ENCODE data around the gene HPD. TPM values are rescaled to one million over a fixed set of nuclear protein-coding genes. Genes with fewer than 3 reads are reported as not detected.
"Not testable (repeated sequence)": the region's sequence is repeated elsewhere in the genome, so short reads cannot be mapped to it uniquely, and the experiment has no call there.

The HPD gene
- total RNA-seq, 3 donors from 2014 or later: 0.63 to 1.0 TPM; not detected in 1

DNA sequence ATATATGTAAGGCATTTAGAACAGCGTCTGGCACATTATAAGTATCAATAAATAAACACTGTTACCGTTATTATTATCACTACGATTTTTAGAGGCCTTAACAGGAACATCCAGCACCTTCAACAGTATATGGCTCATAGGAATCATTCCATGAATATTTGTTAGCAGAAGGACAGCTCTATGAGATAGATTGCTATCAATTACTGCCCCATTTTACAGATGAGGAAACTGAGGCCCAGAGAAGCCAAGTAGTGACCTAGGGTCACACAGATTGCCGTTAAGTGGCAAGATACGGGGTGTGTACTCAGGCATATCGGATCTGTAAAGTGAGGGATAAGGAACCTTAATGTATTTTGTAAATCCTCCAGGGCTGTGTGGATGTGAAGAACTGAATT is 29.4 kb upstream of the HPD start:
- no peak for DNase-seq
- Histone ChIP-seq H3K4me3 (peak overlapping the region; percentile 79), H3K9me3 (no peaks in the 10 kb centered on the region), H3K36me3 (ENCODE audit: low read depth) (no peaks in the 10 kb centered on the region), H3K4me1 (ENCODE audit: low read depth) (peaks cover 25% of the 10 kb centered on the region)
- intact Hi-C loops (cut with DNase I, micrococcal nuclease): no loop called here
- no peak for TF ChIP-seq CTCF (IDR thresholded peaks at IDR 0.05)
- ATAC-seq: no peak

DNA sequence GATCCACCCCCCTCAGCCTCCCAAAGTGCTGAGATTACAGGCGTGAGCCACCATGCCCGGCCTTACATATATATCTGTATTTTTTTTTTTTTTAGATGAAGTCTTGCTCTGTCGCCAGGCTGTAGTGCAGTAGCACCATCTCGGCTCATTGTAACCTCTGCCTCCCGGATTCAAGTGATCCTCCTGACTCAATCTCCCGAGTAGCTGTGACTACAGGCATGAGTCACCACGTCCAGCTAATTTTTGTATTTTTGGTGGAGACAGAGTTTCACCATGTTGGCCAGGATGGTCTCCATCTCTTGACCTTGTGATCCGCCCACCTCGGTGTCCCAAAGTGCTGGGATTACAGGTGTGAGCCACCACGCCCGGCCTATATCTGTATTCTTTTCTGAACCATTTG is 26.5 kb upstream of the HPD start:
- ATAC-seq; DNase-seq; intact Hi-C loops (cut with DNase I, micrococcal nuclease); H3K4me3 ChIP-seq; H3K36me3 ChIP-seq (ENCODE audit: low read depth); H3K4me1 ChIP-seq (ENCODE audit: low read depth); H3K9me3 ChIP-seq: not testable (repeated sequence)

- Histone ChIP-seq H3K9me3 (no peaks in the 10 kb centered on the region), H3K4me3 (no peak overlapping the region), H3K4me1 (ENCODE audit: low read depth) (no peaks in the 10 kb centered on the region), H3K36me3 (ENCODE audit: low read depth) (no peaks in the 10 kb centered on the region)
- no peak for TF ChIP-seq CTCF (IDR thresholded peaks at IDR 0.05)
- DNase-seq: no peak
- ATAC-seq: peak; percentile 20
- intact Hi-C loops (cut with DNase I, micrococcal nuclease): no loop called here
Measured at GRCh38 chr12:121883315-121883660, 24.6 kb upstream of the HPD start.

DNA sequence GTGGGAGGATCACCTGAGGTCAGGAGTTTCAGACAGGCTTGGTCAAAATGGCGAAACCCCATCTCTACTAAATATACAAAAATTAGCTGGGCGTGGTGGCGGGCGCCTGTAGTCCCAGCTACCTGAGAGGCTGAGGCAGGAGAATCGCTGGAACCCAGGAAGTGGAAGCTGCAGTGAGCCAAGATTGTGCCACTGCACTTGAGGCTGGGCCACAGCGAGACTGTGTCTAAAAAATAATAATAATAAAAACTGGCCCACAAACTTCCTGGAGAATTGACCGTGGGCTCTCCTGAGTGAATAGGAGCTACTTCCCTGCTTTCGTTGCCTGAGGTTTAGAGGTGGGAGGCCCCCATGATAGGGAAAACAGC is 17.4 kb upstream of the HPD start:
- DNase-seq; H3K36me3 ChIP-seq (ENCODE audit: low read depth); H3K4me1 ChIP-seq (ENCODE audit: low read depth); ATAC-seq; H3K4me3 ChIP-seq; H3K9me3 ChIP-seq; intact Hi-C loops (cut with DNase I, micrococcal nuclease): not testable (repeated sequence)

GRCh38 chr12:121875582-121875981 is 16.9 kb upstream of the HPD start:
- intact Hi-C loops (cut with DNase I, micrococcal nuclease): no loop called here
- Histone ChIP-seq H3K4me1 (ENCODE audit: low read depth) (peaks cover 2% of the 10 kb centered on the region), H3K9me3 (no peaks in the 10 kb centered on the region), H3K4me3 (no peak overlapping the region), H3K36me3 (ENCODE audit: low read depth) (no peaks in the 10 kb centered on the region)
- TF ChIP-seq CTCF (IDR thresholded peaks at IDR 0.05): no peak
- DNase-seq (no peak), ATAC-seq (no peak)

GRCh38 chr12:121874071-121874470 is 15.4 kb upstream of the HPD start:
- H3K9me3 ChIP-seq: no peaks in the 10 kb centered on the region
- no peak for ATAC-seq
- intact Hi-C loops (cut with DNase I, micrococcal nuclease): no loop called here
- no peaks in the 10 kb centered on the region for H3K36me3 ChIP-seq (ENCODE audit: low read depth)
- peaks cover 2% of the 10 kb centered on the region for H3K4me1 ChIP-seq (ENCODE audit: low read depth)
- TF ChIP-seq CTCF (IDR thresholded peaks at IDR 0.05): no peak
- no peak overlapping the region for H3K4me3 ChIP-seq
- no peak for DNase-seq

- H3K36me3 ChIP-seq (ENCODE audit: low read depth): no peaks in the 10 kb centered on the region
- no peak for TF ChIP-seq CTCF (IDR thresholded peaks at IDR 0.05)
- no peaks in the 10 kb centered on the region for H3K9me3 ChIP-seq
- DNase-seq (no peak), ATAC-seq (peak; percentile 23)
- peaks cover 2% of the 10 kb centered on the region for H3K4me1 ChIP-seq (ENCODE audit: low read depth)
- intact Hi-C loops (cut with DNase I, micrococcal nuclease): no loop called here
- H3K4me3 ChIP-seq: no peak overlapping the region
Measured at GRCh38 chr12:121873216-121873569, 14.5 kb upstream of the HPD start.
